ENCODE data around the gene NBL1.

GRCh38 chr1:19698181-19698580 lies 54.1 kb downstream of the NBL1 start:
- TF ChIP-seq EZH2phosphoT487 (conservative IDR thresholded peaks at IDR 0.05; ENCODE audit: low read length) (no peak), CTCF (IDR thresholded peaks at IDR 0.05; ENCODE audit: insufficient read depth, low read length, poor library complexity, severe bottlenecking) (no peak)
